Testis (tissue), 2 donors: Measurements from ENCODE around the gene SLC41A3.

Experiments used
- POLR2A ChIP-seq: fragments of 450-650 bp; IDR thresholded peaks from one replicate; pipeline ENCODE4 v1.6.1; 2017; ENCODE audit warnings: antibody characterized with exemption, mild to moderate bottlenecking, moderate library complexity
- TF ChIP-seq, protein P1 (sequence below), 3 experiments: fragments of 450-650 bp in 2 of 3; fragments of 200-600 bp in 1 of 3; sonication (generic) in 1 of 3; IDR thresholded peaks; one replicate each; pipeline ENCODE4 v1.5.1; 2016 to 2019; ENCODE audit warnings: antibody characterized with exemption in 3 of 3, mild to moderate bottlenecking in 2 of 3, moderate library complexity in 1 of 3

DNA sequence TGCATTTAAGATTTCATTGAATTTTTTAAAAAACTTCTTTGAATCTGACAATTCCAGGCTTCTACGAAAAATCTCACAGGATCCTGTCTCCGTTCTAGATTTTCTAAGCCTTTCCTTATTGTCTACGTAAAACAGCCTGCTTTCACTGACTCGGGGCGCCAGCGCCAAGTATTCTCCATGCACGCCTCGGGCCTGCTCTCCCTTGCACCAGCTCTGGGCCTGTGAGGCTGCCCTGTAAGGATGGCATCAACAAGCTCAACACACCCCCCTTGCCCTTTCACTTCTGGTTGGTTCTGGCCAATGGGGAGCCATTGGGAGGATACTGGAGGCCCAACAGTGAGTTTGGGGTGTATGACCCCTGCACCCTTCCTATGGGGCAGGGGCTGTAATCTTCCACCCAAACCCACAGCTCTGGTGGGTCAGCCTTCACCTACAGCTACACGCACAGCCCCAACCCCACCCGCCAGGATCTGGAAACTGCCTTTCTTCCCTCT is 47.8 kb downstream of the SLC41A3 start:
- TF ChIP-seq, protein P1, sequence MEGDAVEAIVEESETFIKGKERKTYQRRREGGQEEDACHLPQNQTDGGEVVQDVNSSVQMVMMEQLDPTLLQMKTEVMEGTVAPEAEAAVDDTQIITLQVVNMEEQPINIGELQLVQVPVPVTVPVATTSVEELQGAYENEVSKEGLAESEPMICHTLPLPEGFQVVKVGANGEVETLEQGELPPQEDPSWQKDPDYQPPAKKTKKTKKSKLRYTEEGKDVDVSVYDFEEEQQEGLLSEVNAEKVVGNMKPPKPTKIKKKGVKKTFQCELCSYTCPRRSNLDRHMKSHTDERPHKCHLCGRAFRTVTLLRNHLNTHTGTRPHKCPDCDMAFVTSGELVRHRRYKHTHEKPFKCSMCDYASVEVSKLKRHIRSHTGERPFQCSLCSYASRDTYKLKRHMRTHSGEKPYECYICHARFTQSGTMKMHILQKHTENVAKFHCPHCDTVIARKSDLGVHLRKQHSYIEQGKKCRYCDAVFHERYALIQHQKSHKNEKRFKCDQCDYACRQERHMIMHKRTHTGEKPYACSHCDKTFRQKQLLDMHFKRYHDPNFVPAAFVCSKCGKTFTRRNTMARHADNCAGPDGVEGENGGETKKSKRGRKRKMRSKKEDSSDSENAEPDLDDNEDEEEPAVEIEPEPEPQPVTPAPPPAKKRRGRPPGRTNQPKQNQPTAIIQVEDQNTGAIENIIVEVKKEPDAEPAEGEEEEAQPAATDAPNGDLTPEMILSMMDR (IDR thresholded peaks at IDR 0.05): no peak
- TF ChIP-seq POLR2A: no peak
